DND-41 (cell line): ENCODE results near the gene VPS8.

Source experiments
- ATAC-seq: fragments of 200-7000 bp; cut with Tn5 transposase; 3 replicates; pipeline ENCODE4 v1.9.1; 2021; ENCODE audit warnings: low read depth; ENCODE audit not compliant: insufficient read depth
- DNase-seq: peaks from one replicate; pipeline ENCODE4 v3.0.0-alpha.2; 2020
- H2AFZ ChIP-seq: 2 replicates; pipeline ENCODE4 v1.6.0; 2012; ENCODE audit warnings: low read depth, low read length
- H3K27ac ChIP-seq: 2 replicates; pipeline ENCODE4 v1.5.1; 2012; ENCODE audit warnings: low read length, inconsistent platforms
- H3K27me3 ChIP-seq: fragments of 200-600 bp; sonication (generic); 2 replicates; pipeline ENCODE4 v1.6.0; 2012; ENCODE audit warnings: low read length, mild to moderate bottlenecking, inconsistent platforms; ENCODE audit not compliant: insufficient read depth, poor library complexity
- H3K36me3 ChIP-seq: 2 replicates; pipeline ENCODE4 v1.5.1; 2012; ENCODE audit warnings: low read length, inconsistent platforms; ENCODE audit not compliant: insufficient read depth
- H3K4me1 ChIP-seq: 2 replicates; pipeline ENCODE4 v1.5.1; 2012; ENCODE audit warnings: mild to moderate bottlenecking, low read length; ENCODE audit not compliant: insufficient read depth
- H3K4me2 ChIP-seq: 2 replicates; pipeline ENCODE4 v1.6.0; 2012; ENCODE audit warnings: mild to moderate bottlenecking, moderate library complexity, low read length, inconsistent platforms; ENCODE audit not compliant: insufficient read depth
- H3K4me3 ChIP-seq, 2 experiments: fragments of 200-600 bp in 1 of 2; shearing (Covaris generic) in 1 of 2; 2 replicates each; pipeline ENCODE4 v1.5.1; 2012 to 2016; ENCODE audit warnings: inconsistent platforms in 2 of 2, low read length in 2 of 2, mild to moderate bottlenecking in 2 of 2, low read depth in 1 of 2, moderate library complexity in 1 of 2
- H3K79me2 ChIP-seq: 2 replicates; pipeline ENCODE4 v1.6.0; 2012; ENCODE audit warnings: low read length, inconsistent platforms; ENCODE audit not compliant: insufficient read depth
- H3K9ac ChIP-seq: 2 replicates; pipeline ENCODE4 v1.6.0; 2012; ENCODE audit warnings: low read depth, mild to moderate bottlenecking, inconsistent platforms, low read length, moderate library complexity
- H3K9me3 ChIP-seq: 2 replicates; pipeline ENCODE4 v1.5.1; 2012; ENCODE audit warnings: low read length, moderate library complexity, mild to moderate bottlenecking, inconsistent platforms; ENCODE audit not compliant: insufficient read depth, severe bottlenecking
- H4K20me1 ChIP-seq: 2 replicates; pipeline ENCODE4 v1.6.0; 2012; ENCODE audit warnings: low read length; ENCODE audit not compliant: insufficient read depth
- CTCF ChIP-seq: IDR thresholded peaks from 2 replicates; pipeline ENCODE4 v1.5.1; 2012; ENCODE audit warnings: borderline replicate concordance, low read length, moderate library complexity, mild to moderate bottlenecking; ENCODE audit not compliant: poor library complexity, severe bottlenecking; ENCODE audit errors: extremely low read depth
- EZH2 ChIP-seq: IDR thresholded peaks from 3 replicates; pipeline ENCODE4 v1.6.1; 2012; ENCODE audit warnings: borderline replicate concordance, low read depth, mild to moderate bottlenecking, moderate library complexity, low read length, inconsistent platforms; ENCODE audit not compliant: severe bottlenecking

The VPS8 gene

GRCh38 chr3:184832044-184832443, 20.1 kb downstream of the VPS8 start:
- H3K9me3 ChIP-seq = no peaks in the 10 kb centered on the region
- H3K79me2 ChIP-seq = no peaks in the 10 kb centered on the region
- no peak overlapping the region for H3K27ac ChIP-seq
- TF ChIP-seq CTCF (no peak), EZH2 (no peak)
- H4K20me1 ChIP-seq = no peaks in the 10 kb centered on the region
- DNase-seq = no peak
- H3K4me2 ChIP-seq = no peak overlapping the region
- no peak overlapping the region for H2AFZ ChIP-seq
- peaks cover 13% of the 10 kb centered on the region; the same call in 1 of the 2 replicates for H3K36me3 ChIP-seq
- no peak overlapping the region for H3K9ac ChIP-seq
- no peak for ATAC-seq
- no peaks in the 10 kb centered on the region for H3K4me1 ChIP-seq
- no peak overlapping the region for H3K4me3 ChIP-seq
- no peaks in the 10 kb centered on the region for H3K27me3 ChIP-seq

GRCh38 chr3:184832903-184833302, 20.9 kb downstream of the VPS8 start:
- Histone ChIP-seq H2AFZ (no peak overlapping the region), H3K9ac (no peak overlapping the region), H3K9me3 (no peaks in the 10 kb centered on the region), H3K27me3 (no peaks in the 10 kb centered on the region), H3K36me3 (peaks cover 17% of the 10 kb centered on the region; the same call in 1 of the 2 replicates), H3K79me2 (no peaks in the 10 kb centered on the region), H3K4me3 (no peak overlapping the region), H4K20me1 (no peaks in the 10 kb centered on the region), H3K4me1 (no peaks in the 10 kb centered on the region), H3K4me2 (no peak overlapping the region), H3K27ac (no peak overlapping the region)
- DNase-seq (no peak), ATAC-seq (no peak)
- no peak for TF ChIP-seq CTCF
- no peak for TF ChIP-seq EZH2

GRCh38 chr3:184836090-184836822, 24.3 kb downstream of the VPS8 start:
- DNase-seq (no peak), ATAC-seq (no peak)
- no peaks in the 10 kb centered on the region for H3K79me2 ChIP-seq
- H3K9me3 ChIP-seq = no peaks in the 10 kb centered on the region
- H3K36me3 ChIP-seq = peaks cover 17% of the 10 kb centered on the region; the same call in 1 of the 2 replicates
- no peaks in the 10 kb centered on the region for H3K27me3 ChIP-seq
- no peak overlapping the region for H3K9ac ChIP-seq
- H3K27ac ChIP-seq = no peak overlapping the region
- no peak overlapping the region for H3K4me2 ChIP-seq
- TF ChIP-seq EZH2 (no peak), CTCF (no peak)
- no peak overlapping the region for H3K4me3 ChIP-seq
- H3K4me1 ChIP-seq = no peaks in the 10 kb centered on the region
- no peak overlapping the region for H2AFZ ChIP-seq
- no peaks in the 10 kb centered on the region for H4K20me1 ChIP-seq
